DOHH2 (cell line): ENCODE measurements around the gene RAMP1.
A peak's percentile ranks its signal among the peaks of the same experiment; 100 is the strongest.

ENCODE experiments used
- H3F3A ChIP-seq: fragments of 200-600 bp; sonication (generic), shearing (Covaris generic); 2 replicates; pipeline ENCODE4 v1.6.0; 2016; ENCODE audit warnings: antibody characterized with exemption, mild to moderate bottlenecking; ENCODE audit not compliant: control insufficient read depth, insufficient read depth
- H3K27ac ChIP-seq: fragments of 200-600 bp; sonication (generic); 2 replicates; pipeline ENCODE4 v1.5.1; 2014; ENCODE audit warnings: low read depth, mild to moderate bottlenecking, low read length, moderate library complexity
- H3K27me3 ChIP-seq: fragments of 200-600 bp; sonication (generic); 2 replicates; pipeline ENCODE4 v1.6.1; 2014; ENCODE audit warnings: mild to moderate bottlenecking, low read length, mixed read lengths; ENCODE audit not compliant: control insufficient read depth
- H3K36me3 ChIP-seq: fragments of 200-600 bp; sonication (generic); 2 replicates; pipeline ENCODE4 v1.6.1; 2014; ENCODE audit warnings: mild to moderate bottlenecking, low read length, moderate library complexity, mixed read lengths; ENCODE audit not compliant: control insufficient read depth
- H3K4me1 ChIP-seq: fragments of 200-600 bp; sonication (generic); 2 replicates; pipeline ENCODE4 v1.6.1; 2014; ENCODE audit warnings: mild to moderate bottlenecking, low read length, mixed read lengths; ENCODE audit not compliant: control insufficient read depth
- H3K4me2 ChIP-seq: fragments of 200-600 bp; sonication (generic); 2 replicates; pipeline ENCODE4 v1.6.0; 2014; ENCODE audit warnings: mild to moderate bottlenecking, low read length, moderate library complexity
- H3K4me3 ChIP-seq: fragments of 200-600 bp; sonication (generic); 2 replicates; pipeline ENCODE4 v1.5.1; 2014; ENCODE audit warnings: mild to moderate bottlenecking, low read length, mixed read lengths
- H3K79me2 ChIP-seq: fragments of 200-600 bp; sonication (generic); 2 replicates; pipeline ENCODE4 v1.6.1; 2014; ENCODE audit warnings: mild to moderate bottlenecking, low read length, mixed read lengths; ENCODE audit not compliant: control insufficient read depth
- H3K9me2 ChIP-seq: fragments of 200-600 bp; sonication (generic); replicated peaks from 2 replicates; pipeline ENCODE4 v1.6.1; 2014; ENCODE audit warnings: mild to moderate bottlenecking, low read length, mixed read lengths; ENCODE audit not compliant: control insufficient read depth
- H3K9me3 ChIP-seq: fragments of 200-600 bp; sonication (generic); 2 replicates; pipeline ENCODE4 v1.6.1; 2014; ENCODE audit warnings: antibody characterized with exemption, low read length, mixed read lengths; ENCODE audit not compliant: control insufficient read depth, insufficient read depth
- H4K20me1 ChIP-seq: fragments of 200-600 bp; sonication (generic); 2 replicates; pipeline ENCODE4 v1.6.0; 2014; ENCODE audit warnings: low read depth, mild to moderate bottlenecking, antibody characterized with exemption, low read length, moderate library complexity; ENCODE audit not compliant: control insufficient read depth, insufficient read depth
- CTCF ChIP-seq: fragments of 200-600 bp; sonication (generic); IDR thresholded peaks from one replicate; pipeline ENCODE4 v1.5.1; 2014; ENCODE audit warnings: antibody characterized with exemption, mild to moderate bottlenecking, low read depth, low read length; ENCODE audit not compliant: poor library complexity, severe bottlenecking
- EZH2phosphoT487 ChIP-seq: fragments of 200-600 bp; sonication (generic); IDR thresholded peaks from 2 replicates; pipeline ENCODE4 v1.6.1; 2017; ENCODE audit warnings: borderline replicate concordance, mild to moderate bottlenecking, antibody characterized with exemption, low read length, moderate library complexity, mixed read lengths

Gene RAMP1

GRCh38 chr2:237888389-237888788 is 29.0 kb downstream of the RAMP1 start:
- Histone ChIP-seq H3K9me2 (no peaks in the 10 kb centered on the region), H3K27ac (no peak overlapping the region), H3K4me1 (peaks cover 31% of the 10 kb centered on the region), H3K36me3 (0 out of 2 replicates have a peak, but pooled peaks cover 2% of the 10 kb centered on the region), H3K4me2 (no peak overlapping the region), H3K79me2 (peaks cover 17% of the 10 kb centered on the region), H3F3A (peaks cover 29% of the 10 kb centered on the region), H3K4me3 (no peak overlapping the region), H3K9me3 (no peaks in the 10 kb centered on the region), H3K27me3 (no peaks in the 10 kb centered on the region), H4K20me1 (no peaks in the 10 kb centered on the region)
- no peak for TF ChIP-seq CTCF
- no peak for TF ChIP-seq EZH2phosphoT487

- no peak overlapping the region for H3K27ac ChIP-seq
- peaks cover 23% of the 10 kb centered on the region for H3K79me2 ChIP-seq
- no peaks in the 10 kb centered on the region for H3K27me3 ChIP-seq
- TF ChIP-seq CTCF (no peak), EZH2phosphoT487 (no peak)
- no peak overlapping the region for H3K4me3 ChIP-seq
- 0 out of 2 replicates have a peak, but pooled peaks cover 2% of the 10 kb centered on the region for H3K36me3 ChIP-seq
- H3F3A ChIP-seq = peaks cover 29% of the 10 kb centered on the region
- no peaks in the 10 kb centered on the region for H4K20me1 ChIP-seq
- H3K4me1 ChIP-seq = peaks cover 36% of the 10 kb centered on the region
- no peaks in the 10 kb centered on the region for H3K9me2 ChIP-seq
- no peaks in the 10 kb centered on the region for H3K9me3 ChIP-seq
- H3K4me2 ChIP-seq = no peak overlapping the region
Observed at GRCh38 chr2:237889016-237889415, 29.6 kb downstream of the RAMP1 start.

GRCh38 chr2:237889811-237890210 is 30.4 kb downstream of the RAMP1 start:
- no peaks in the 10 kb centered on the region for H3K9me3 ChIP-seq
- peaks cover 6% of the 10 kb centered on the region; the same call in 1 of the 2 replicates for H3K36me3 ChIP-seq
- no peak overlapping the region for H3K4me2 ChIP-seq
- H3K9me2 ChIP-seq = no peaks in the 10 kb centered on the region
- no peaks in the 10 kb centered on the region for H3K27me3 ChIP-seq
- no peaks in the 10 kb centered on the region for H4K20me1 ChIP-seq
- peaks cover 29% of the 10 kb centered on the region for H3F3A ChIP-seq
- TF ChIP-seq EZH2phosphoT487 (no peak), CTCF (no peak)
- peak overlapping the region; percentile 84; the same call in 1 of the 2 replicates for H3K27ac ChIP-seq
- H3K4me3 ChIP-seq = no peak overlapping the region
- peaks cover 44% of the 10 kb centered on the region for H3K4me1 ChIP-seq
- peaks cover 31% of the 10 kb centered on the region for H3K79me2 ChIP-seq
